Body of pancreas (tissue), 4 donors: ENCODE results near the gene SNTG2.

ENCODE experiments used
- POLR2A ChIP-seq, 3 donors: fragments of 450-650 bp; IDR thresholded peaks; one replicate each; pipeline ENCODE4 v1.6.1; 2016; ENCODE audit warnings: antibody characterized with exemption in 3 of 3, mild to moderate bottlenecking in 2 of 3
- TF ChIP-seq, protein P1 (sequence below), 7 experiments: fragments of 450-650 bp in 4 of 7; fragments of 200-600 bp in 3 of 7; sonication (generic) in 3 of 7; IDR thresholded peaks; one replicate each; pipeline ENCODE4 v1.5.1; 2016 to 2019; ENCODE audit warnings: antibody characterized with exemption in 7 of 7

DNA sequence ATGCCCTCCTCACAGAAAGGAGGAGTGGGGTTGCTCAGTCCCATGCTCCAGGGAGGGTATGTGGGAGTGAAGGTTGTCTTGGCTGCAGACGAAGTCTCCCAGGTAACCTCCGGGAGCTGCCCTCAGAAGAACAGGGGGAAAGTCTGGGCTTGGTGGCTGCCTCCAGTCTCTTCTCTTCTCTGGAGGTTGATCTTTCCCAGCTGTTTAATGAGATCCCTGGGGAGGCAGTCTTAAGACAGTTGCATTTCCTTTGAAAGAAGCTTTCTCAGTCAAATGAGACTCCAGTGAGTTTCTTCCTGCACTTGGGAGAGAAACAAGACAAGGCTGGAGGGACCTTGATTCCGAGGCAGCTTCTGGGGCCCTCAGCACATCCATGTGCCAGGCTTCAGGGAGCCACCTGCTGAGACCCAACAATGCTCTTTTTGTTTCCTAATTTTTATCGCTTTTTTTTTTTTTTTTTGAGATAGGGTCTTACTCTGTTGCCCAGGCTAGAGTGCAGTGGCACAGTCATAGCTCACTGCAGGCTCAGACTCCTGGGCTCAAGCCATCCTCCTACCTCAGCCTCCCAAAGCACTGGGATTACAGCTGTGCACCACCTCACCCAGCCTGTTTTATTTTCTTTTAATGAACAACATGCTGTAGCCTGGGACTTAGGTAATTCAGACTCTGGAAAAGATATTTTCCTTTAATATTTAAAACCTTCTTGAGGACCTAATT is 390.9 kb downstream of the SNTG2 start:
- no peak for TF ChIP-seq POLR2A (IDR thresholded peaks at IDR 0.05)
- TF ChIP-seq, protein P1, sequence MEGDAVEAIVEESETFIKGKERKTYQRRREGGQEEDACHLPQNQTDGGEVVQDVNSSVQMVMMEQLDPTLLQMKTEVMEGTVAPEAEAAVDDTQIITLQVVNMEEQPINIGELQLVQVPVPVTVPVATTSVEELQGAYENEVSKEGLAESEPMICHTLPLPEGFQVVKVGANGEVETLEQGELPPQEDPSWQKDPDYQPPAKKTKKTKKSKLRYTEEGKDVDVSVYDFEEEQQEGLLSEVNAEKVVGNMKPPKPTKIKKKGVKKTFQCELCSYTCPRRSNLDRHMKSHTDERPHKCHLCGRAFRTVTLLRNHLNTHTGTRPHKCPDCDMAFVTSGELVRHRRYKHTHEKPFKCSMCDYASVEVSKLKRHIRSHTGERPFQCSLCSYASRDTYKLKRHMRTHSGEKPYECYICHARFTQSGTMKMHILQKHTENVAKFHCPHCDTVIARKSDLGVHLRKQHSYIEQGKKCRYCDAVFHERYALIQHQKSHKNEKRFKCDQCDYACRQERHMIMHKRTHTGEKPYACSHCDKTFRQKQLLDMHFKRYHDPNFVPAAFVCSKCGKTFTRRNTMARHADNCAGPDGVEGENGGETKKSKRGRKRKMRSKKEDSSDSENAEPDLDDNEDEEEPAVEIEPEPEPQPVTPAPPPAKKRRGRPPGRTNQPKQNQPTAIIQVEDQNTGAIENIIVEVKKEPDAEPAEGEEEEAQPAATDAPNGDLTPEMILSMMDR (IDR thresholded peaks at IDR 0.05) = no peak
